ENCODE results near the gene LDHAL6B. TPM values are rescaled to one million over a fixed set of nuclear protein-coding genes. Genes with fewer than 3 reads are reported as not detected.

The LDHAL6B gene
- total and polyA plus RNA-seq, 8 donors = not detected

GRCh38 chr15:59174835-59175831 lies 31.5 kb upstream of the LDHAL6B start:
- TF ChIP-seq EP300 (IDR thresholded peaks at IDR 0.05) (no peak), CTCF (IDR thresholded peaks at IDR 0.05) (peak in 4 of 7 experiments; percentile 28 to 48 (median 38)), POLR2AphosphoS5 (IDR thresholded peaks at IDR 0.05) (peak in 2 of 3 donors; percentile 3 to 36), POLR2A (IDR thresholded peaks at IDR 0.05) (no peak)
- Histone ChIP-seq H3K27ac (peak overlapping the region in 4 of 5 donors; percentile 28 to 72 (median 60)), H3K9me3 (no peaks in the 10 kb centered on the region), H3K36me3 (peaks cover 0 to 69% (median 56%) of the 10 kb centered on the region in 4 donors), H3K4me3 (no peak overlapping the region), H3K27me3 (no peaks in the 10 kb centered on the region), H3K4me1 (peaks cover 17 to 29% (median 25%) of the 10 kb centered on the region in 4 donors)
- DNase-seq = peak; percentile 37 to 78
- intact Hi-C loops (cut with DNase I; ENCODE audit: low total_unique reads) = no loop called here
- 41 to 46% (median 43%) methylated on average over 10 of the region's 10 CpGs for whole genome bisulfite sequencing, 5 donors

GRCh38 chr15:59176653-59177316 lies 29.9 kb upstream of the LDHAL6B start:
- H3K36me3 ChIP-seq = peaks cover 0 to 63% (median 59%) of the 10 kb centered on the region in 4 donors

GRCh38 chr15:59177317-59177660 lies 29.4 kb upstream of the LDHAL6B start:
- Histone ChIP-seq H3K27me3 (no peaks in the 10 kb centered on the region), H3K9me3 (peaks cover 0 to 10% (median 6%) of the 10 kb centered on the region in 4 donors), H3K4me1 (peaks cover 8 to 21% (median 16%) of the 10 kb centered on the region in 4 donors), H3K36me3 (peaks cover 3 to 63% (median 59%) of the 10 kb centered on the region in 4 donors), H3K4me3 (no peak overlapping the region), H3K27ac (peak overlapping the region in 2 of 5 donors; percentile 35 to 54)
- intact Hi-C loops (cut with DNase I; ENCODE audit: low total_unique reads) = no loop called here
- TF ChIP-seq POLR2A (IDR thresholded peaks at IDR 0.05) (no peak), EP300 (IDR thresholded peaks at IDR 0.05) (no peak), CTCF (IDR thresholded peaks at IDR 0.05) (no peak), POLR2AphosphoS5 (IDR thresholded peaks at IDR 0.05) (no peak)
- DNase-seq = no peak
- 88 to 97% (median 92%) methylated on average over 4 of the region's 4 CpGs for WGBS, 5 donors

More at GRCh38 chr15:59176653-59177316, 29.9 kb upstream of the LDHAL6B start:
- Histone ChIP-seq H3K4me1 (peaks cover 8 to 21% (median 16%) of the 10 kb centered on the region in 4 donors), H3K4me3 (no peak overlapping the region), H3K27me3 (no peaks in the 10 kb centered on the region), H3K9me3 (peaks cover 0 to 5% (median 3%) of the 10 kb centered on the region in 4 donors), H3K27ac (peak overlapping the region in 2 of 5 donors; percentile 63 to 72)
- 80 to 92% (median 88%) methylated on average over 9 of the region's 9 CpGs for WGBS, 5 donors
- TF ChIP-seq POLR2A (IDR thresholded peaks at IDR 0.05) (no peak), EP300 (IDR thresholded peaks at IDR 0.05) (no peak), CTCF (IDR thresholded peaks at IDR 0.05) (no peak), POLR2AphosphoS5 (IDR thresholded peaks at IDR 0.05) (no peak)
- intact Hi-C loops (cut with DNase I; ENCODE audit: low total_unique reads) = no loop called here
- no peak for DNase-seq

GRCh38 chr15:59178151-59178695 lies 28.4 kb upstream of the LDHAL6B start:
- H3K36me3 ChIP-seq = peaks cover 4 to 64% (median 61%) of the 10 kb centered on the region in 4 donors
- no peak for TF ChIP-seq POLR2A (IDR thresholded peaks at IDR 0.05)
- no peak for TF ChIP-seq EP300 (IDR thresholded peaks at IDR 0.05)
- TF ChIP-seq CTCF (IDR thresholded peaks at IDR 0.05) = no peak
- no peak for TF ChIP-seq POLR2AphosphoS5 (IDR thresholded peaks at IDR 0.05)
- H3K27ac ChIP-seq = peak overlapping the region in 2 of 5 donors; percentile 35 to 54
- 91 to 96% (median 93%) methylated on average over 11 to 16 of the region's 16 CpGs for WGBS, 5 donors
- no peak for DNase-seq
- H3K27me3 ChIP-seq = no peaks in the 10 kb centered on the region
- intact Hi-C loops (cut with DNase I; ENCODE audit: low total_unique reads) = no loop called here
- H3K4me1 ChIP-seq = peaks cover 8 to 21% (median 16%) of the 10 kb centered on the region in 4 donors
- no peak overlapping the region for H3K4me3 ChIP-seq
- H3K9me3 ChIP-seq = peaks cover 0 to 13% (median 6%) of the 10 kb centered on the region in 4 donors

All from stomach (tissue), 9 donors.